Measurements from ENCODE around the gene BRME1.

BRME1 gene

DNA sequence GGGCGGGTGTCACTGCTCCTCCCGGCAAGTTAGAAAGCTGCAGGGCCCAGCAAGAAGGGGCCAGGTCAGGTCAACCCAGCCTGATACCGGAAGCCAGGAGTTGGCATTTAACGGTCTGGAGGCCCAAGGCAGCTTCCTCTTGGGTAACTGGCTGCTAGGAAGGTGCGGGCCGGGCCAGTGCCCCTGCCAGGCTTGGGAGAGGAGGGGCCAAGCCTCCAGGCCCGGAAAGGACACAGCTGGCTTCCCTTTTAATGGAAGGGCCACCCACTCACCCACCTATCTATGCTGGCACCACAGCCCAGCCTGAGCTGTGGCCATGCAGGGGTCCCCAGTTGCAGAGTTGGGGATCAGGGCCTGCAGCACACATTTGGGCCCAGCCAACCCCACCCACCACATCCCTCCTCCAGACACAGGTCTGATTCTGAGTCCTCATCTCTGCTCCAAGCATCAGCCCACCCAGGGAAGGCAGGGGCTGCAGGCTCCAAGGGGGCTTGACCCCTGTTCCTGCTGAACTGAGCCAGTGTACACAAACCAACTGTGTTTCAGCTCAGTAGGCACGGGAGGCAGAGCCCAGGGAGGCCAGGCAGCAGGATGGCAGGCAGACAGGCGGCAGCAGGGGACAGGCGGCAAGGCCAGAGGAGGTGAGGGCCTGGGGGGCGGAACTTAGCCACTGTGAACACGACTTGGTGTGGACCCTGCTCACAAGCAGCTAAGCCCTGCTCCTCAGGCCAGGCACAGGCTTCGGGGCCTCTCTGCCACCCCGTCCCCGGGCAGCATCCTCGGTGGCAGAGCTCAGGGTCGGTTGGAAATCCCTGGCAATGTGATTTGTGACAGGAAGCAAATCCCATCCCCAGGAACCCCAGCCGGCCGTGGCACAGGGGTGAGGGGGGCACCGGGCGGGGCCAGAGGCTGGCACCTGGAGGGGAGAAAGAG is 69.9 kb downstream of the BRME1 start:
- TF ChIP-seq, protein P1, sequence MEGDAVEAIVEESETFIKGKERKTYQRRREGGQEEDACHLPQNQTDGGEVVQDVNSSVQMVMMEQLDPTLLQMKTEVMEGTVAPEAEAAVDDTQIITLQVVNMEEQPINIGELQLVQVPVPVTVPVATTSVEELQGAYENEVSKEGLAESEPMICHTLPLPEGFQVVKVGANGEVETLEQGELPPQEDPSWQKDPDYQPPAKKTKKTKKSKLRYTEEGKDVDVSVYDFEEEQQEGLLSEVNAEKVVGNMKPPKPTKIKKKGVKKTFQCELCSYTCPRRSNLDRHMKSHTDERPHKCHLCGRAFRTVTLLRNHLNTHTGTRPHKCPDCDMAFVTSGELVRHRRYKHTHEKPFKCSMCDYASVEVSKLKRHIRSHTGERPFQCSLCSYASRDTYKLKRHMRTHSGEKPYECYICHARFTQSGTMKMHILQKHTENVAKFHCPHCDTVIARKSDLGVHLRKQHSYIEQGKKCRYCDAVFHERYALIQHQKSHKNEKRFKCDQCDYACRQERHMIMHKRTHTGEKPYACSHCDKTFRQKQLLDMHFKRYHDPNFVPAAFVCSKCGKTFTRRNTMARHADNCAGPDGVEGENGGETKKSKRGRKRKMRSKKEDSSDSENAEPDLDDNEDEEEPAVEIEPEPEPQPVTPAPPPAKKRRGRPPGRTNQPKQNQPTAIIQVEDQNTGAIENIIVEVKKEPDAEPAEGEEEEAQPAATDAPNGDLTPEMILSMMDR (IDR thresholded peaks at IDR 0.05; ENCODE audit: low read depth, low read length), result no peak
- H3K4me3 ChIP-seq (ENCODE audit: low read depth, low read length), result no peak overlapping the region

DNA sequence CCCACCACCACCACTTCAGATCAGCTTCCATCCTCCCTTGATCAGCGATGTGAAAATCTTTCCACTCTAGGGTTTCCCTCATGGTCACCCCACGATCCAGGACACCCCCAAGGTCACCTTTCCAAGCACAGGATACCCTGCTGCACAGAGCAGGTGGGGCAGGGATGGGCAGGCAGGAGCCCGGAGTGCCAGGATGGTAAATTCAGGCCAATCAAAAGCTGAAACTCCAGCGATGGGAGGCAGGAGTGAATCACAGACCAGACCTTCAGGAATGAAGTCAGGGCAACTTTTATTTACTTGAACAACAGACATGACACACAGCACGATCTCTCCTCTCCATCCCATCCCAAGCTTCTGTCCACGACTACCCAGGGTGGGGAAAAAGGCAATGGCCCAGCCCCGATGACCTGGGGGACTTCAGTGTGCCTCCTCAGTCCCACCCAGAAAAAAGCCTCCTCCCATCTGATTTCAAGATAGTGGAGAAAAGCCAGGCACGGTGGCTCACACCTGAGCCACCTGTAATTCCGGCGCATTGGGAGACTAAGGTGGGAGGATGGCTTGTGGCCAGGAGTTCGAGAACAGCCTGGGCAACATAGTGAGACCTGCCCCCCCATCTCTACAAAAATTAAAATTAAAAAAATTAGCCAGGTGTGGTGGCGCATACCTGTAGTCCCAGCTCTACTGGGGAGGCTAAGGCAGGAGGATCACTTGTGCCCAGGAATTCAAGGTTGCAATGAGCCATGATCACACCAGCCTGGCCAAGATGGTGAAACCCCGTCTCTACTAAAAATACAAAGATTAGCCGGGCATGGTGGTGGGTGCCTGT is 71.5 kb downstream of the BRME1 start:
- TF ChIP-seq, protein P1 (IDR thresholded peaks at IDR 0.05; ENCODE audit: low read depth, low read length), result no peak
- H3K4me3 ChIP-seq (ENCODE audit: low read depth, low read length), result no peak overlapping the region

DNA sequence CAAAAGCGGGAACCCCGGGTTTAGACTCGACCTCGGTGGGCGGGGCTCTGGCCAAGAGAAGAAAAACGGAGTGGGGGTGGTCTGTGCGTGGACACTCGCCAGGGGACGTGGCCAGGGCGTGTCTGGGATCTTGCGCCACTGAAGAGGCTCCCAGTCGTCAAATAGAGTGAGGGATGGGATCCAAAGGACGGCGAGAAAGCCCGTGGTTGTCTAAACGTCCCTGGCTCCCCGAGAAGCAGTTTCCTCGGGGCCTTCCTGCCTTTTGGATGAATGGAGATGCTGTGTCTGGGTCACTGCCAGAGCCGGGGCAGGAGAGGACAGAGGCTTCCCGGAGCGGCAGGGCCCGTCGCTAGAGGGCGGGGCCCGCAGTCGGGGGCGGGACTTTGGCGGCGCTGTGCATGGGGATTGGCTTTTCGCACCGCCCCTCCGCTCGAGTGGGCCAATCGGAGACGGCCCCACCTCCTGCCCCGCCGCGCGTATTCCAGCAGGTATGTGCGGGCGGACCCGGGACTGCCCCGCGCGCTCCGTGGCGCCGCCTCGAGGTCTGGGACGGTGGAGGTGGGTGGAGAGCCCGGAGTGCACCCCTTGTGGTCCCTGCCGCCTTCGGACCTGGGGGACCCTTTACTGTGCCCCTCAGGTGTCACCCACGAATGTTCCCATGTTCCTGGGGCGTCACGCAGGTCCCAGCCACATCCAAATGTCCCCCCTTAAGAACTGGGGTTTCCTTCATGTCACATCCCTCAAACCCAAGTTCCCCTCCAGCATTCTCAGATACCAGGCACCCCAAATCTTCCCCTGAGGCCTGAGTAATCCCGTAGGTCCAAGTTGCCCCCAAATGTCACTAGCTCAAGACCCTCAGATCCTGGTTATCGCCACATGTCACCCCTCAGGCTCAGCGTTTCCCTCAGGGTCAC is 72.3 kb downstream of the BRME1 start:
- TF ChIP-seq, protein P1 (IDR thresholded peaks at IDR 0.05; ENCODE audit: low read depth, low read length), result 0 out of 2 replicates have a peak, but pooled peaks have one; percentile 18
- H3K4me3 ChIP-seq (ENCODE audit: low read depth, low read length), result no peak overlapping the region
